ENCODE measurements around the gene AJAP1.

AJAP1 gene

DNA sequence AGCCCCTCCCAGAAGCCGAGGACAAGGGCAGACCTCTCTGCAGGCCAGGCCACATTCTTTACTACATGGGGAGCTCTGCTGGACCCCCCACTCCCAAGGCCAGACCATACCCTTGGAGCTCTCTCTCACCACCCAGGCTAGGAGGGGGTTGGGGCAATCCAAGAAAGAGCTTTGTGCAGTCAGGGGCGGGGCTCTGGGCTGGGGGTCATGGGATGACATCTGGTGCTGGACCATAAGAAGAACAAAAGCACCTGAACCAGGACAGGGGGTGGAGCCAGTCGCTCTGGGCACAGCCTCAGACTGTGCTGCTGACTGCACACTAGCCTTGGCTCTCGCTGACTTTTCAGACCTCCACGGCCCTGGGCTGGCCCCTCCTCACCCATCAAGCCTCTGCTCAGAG, 23.1 kb upstream of the AJAP1 start:
- ATAC-seq, result no peak
- TF ChIP-seq ZC3H10 (CRISPR knock-in tag; IDR thresholded peaks at IDR 0.05) (no peak), POU6F1 (CRISPR knock-in tag; IDR thresholded peaks at IDR 0.05; ENCODE audit: borderline replicate concordance, low read depth) (no peak), ESRRG (CRISPR knock-in tag; IDR thresholded peaks at IDR 0.05) (no peak), ISL1 (CRISPR knock-in tag; IDR thresholded peaks at IDR 0.05) (no peak), ZFP3 (CRISPR knock-in tag; IDR thresholded peaks at IDR 0.05) (no peak), ZNF8 (CRISPR knock-in tag; IDR thresholded peaks at IDR 0.05) (no peak), CREB5 (CRISPR knock-in tag; IDR thresholded peaks at IDR 0.05; ENCODE audit: low read depth) (no peak), ZNF565 (CRISPR knock-in tag; conservative IDR thresholded peaks at IDR 0.05; ENCODE audit: low read depth) (no peak), CSDC2 (CRISPR knock-in tag; IDR thresholded peaks at IDR 0.05) (no peak), ARNTL (CRISPR knock-in tag; IDR thresholded peaks at IDR 0.05; ENCODE audit: borderline replicate concordance, low read depth) (no peak)
- TF ChIP-seq, protein P1, sequence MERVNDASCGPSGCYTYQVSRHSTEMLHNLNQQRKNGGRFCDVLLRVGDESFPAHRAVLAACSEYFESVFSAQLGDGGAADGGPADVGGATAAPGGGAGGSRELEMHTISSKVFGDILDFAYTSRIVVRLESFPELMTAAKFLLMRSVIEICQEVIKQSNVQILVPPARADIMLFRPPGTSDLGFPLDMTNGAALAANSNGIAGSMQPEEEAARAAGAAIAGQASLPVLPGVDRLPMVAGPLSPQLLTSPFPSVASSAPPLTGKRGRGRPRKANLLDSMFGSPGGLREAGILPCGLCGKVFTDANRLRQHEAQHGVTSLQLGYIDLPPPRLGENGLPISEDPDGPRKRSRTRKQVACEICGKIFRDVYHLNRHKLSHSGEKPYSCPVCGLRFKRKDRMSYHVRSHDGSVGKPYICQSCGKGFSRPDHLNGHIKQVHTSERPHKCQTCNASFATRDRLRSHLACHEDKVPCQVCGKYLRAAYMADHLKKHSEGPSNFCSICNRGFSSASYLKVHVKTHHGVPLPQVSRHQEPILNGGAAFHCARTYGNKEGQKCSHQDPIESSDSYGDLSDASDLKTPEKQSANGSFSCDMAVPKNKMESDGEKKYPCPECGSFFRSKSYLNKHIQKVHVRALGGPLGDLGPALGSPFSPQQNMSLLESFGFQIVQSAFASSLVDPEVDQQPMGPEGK (CRISPR knock-in tag; IDR thresholded peaks at IDR 0.05; ENCODE audit: borderline replicate concordance), result no peak

DNA sequence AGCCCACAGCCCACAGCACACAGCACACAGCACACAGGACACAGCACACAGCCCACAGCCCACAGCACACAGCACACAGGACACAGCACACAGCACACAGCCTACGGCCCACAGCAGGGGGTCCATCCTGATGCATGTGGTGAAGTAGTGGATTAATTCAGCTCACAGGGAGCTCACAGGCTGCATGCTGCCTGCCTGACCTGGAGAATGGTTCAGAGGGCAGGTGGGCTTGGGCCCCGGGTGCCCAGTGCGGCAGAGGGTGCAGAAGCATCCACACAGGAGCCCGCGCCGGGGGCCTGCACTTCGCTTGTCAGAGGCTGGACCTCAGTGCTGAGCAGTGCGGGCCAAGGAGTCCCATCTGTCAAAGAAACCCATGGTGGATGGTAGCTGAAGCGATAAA, 21.1 kb upstream of the AJAP1 start:
- TF ChIP-seq RARB (CRISPR knock-in tag; IDR thresholded peaks at IDR 0.05), result no peak
- TF ChIP-seq, protein P1 (CRISPR knock-in tag; IDR thresholded peaks at IDR 0.05; ENCODE audit: borderline replicate concordance), result no peak
- TF ChIP-seq GLIS3 (CRISPR knock-in tag; IDR thresholded peaks at IDR 0.05), result no peak
- TF ChIP-seq TSHZ2 (CRISPR knock-in tag; IDR thresholded peaks at IDR 0.05), result no peak
- TF ChIP-seq ZFP3 (CRISPR knock-in tag; IDR thresholded peaks at IDR 0.05), result no peak
- no peak for ATAC-seq

GRCh38 chr1:4634156-4634792, 20.1 kb upstream of the AJAP1 start:
- TF ChIP-seq RARB (CRISPR knock-in tag; IDR thresholded peaks at IDR 0.05) (no peak), ISL1 (CRISPR knock-in tag; IDR thresholded peaks at IDR 0.05) (no peak), ZNF8 (CRISPR knock-in tag; IDR thresholded peaks at IDR 0.05) (no peak)
- ATAC-seq, result no peak

- no peak for ATAC-seq
- no peak for TF ChIP-seq POU6F1 (CRISPR knock-in tag; IDR thresholded peaks at IDR 0.05; ENCODE audit: borderline replicate concordance, low read depth)
Measured at GRCh38 chr1:4634793-4635406, 19.5 kb upstream of the AJAP1 start.
